HG03175 (cell line): ENCODE data around the gene LUZP1.
"Not testable (repeated sequence)": the region's sequence is repeated elsewhere in the genome, so short reads cannot be mapped to it uniquely, and the experiment has no call there.

Experiments
- ATAC-seq: cut with Tn5 transposase; IDR thresholded peaks from one replicate; pipeline ENCODE4 v1.9.1; 2021; ENCODE audit warnings: mild to moderate bottlenecking, moderate library complexity; ENCODE audit not compliant: unreplicated experiment

The LUZP1 gene

DNA sequence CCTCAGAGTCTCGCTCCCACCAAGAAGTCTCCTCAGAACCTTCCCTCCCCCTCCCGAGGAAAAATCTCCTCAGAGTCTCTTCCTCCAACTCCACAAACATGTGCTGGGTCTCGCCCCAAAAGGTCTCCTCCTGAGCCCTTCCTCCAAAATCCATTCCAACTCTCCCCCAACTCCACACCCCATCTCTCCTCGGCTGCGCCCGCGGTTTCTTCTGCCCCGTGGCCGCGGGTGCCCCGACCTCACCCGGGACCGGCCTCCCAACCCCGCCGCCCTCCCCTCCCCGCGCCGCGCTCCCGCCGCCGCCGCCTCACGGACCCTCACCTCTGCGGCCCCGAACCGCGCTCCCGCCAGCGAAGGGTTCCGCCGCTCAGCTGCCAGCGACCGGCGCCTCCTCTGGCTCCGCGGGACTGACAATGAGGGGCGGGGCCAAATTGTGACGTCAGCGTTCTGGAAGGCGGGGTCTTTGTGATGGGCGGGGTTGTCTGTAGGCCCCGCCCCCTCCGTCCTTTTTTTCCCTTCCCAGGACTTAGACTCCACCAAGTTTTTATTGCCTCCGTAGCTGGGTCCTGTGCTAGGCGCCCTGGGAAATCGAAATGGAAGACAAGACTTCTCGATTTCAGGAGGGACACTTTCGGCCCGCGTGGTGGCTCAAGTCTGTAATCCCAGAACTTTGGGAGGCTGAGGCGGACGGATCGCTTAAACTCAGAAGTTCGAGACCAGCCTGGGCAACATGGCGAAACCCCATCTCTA, at the start of gene LUZP1:
LUZP1 (minus strand) TSS at position 412 of the 750 bp plus-strand sequence.
- peak; percentile 70 for ATAC-seq

DNA sequence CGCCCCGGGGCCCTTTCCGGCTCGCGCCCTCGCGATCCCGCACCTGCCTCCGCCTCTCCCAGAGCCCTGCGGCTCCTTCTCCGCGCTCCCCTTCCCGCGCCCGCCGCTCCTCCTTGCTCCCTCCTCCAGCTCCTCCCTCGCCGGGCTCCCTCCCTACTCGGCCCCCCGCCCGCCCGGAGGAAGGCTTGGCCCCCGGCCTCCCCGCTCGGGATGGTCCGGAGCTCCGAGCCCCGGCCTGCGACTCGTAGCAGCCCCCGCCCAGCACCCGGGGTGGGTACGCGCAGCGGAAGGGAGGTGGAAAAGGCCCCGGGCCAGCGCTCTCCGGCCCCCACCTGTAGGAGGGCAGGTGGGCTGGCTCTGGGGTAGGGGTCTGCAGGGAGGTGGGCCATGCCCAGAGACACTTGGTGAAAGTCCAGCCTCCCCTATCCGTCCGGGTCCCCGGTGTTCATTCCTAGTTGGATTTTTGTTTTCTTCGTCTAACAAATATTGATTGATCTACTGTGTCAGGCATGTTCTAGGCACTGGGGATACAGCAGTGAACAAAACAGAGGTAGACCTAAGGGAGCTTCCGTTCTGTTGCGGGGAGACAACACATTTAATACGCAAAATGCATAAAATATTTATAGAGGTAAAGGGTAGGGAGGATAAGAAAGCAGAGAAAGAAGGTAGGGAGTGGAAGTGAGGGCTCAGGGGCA, 48.9 kb upstream of the LUZP1 start, which contains the start of gene HTR1D:
HTR1D (minus strand) TSS at position 82 of the 695 bp plus-strand sequence. CDS start 23,283 bp downstream, outside the sequence.
- no peak for ATAC-seq

DNA sequence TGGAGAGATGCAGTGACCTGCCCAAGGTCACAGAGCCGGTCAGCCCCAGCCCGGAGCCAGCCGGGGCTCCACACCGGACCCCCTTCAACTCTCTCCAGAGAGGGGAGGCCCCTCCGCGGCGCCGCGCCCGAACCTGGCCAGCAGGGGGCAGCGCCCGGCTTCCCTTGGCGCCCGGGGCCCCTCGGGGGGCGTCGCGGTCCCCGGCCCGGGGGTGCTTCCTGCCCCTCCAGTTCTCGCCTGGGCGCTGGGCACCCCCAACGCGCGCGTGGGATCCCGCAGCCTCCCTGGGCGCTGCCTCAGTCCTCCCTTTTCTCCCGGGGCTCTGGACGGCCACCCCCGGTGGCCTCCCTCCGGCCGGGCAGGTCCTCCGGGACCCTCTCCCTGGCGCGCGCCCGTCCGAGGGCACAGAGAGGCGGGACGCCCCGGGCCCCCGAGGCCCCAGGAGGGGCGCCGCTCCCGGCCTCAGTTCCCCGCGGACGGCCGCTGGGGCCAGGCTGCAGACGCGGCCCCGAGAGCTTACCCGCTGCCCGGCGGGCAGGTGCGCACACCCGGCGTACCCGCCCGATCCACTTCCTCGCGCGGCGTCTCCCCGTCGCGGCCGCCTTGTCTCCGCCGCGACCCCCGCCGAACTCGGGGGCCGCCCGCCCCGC, 48.2 kb upstream of the LUZP1 start:
- no peak for ATAC-seq

DNA sequence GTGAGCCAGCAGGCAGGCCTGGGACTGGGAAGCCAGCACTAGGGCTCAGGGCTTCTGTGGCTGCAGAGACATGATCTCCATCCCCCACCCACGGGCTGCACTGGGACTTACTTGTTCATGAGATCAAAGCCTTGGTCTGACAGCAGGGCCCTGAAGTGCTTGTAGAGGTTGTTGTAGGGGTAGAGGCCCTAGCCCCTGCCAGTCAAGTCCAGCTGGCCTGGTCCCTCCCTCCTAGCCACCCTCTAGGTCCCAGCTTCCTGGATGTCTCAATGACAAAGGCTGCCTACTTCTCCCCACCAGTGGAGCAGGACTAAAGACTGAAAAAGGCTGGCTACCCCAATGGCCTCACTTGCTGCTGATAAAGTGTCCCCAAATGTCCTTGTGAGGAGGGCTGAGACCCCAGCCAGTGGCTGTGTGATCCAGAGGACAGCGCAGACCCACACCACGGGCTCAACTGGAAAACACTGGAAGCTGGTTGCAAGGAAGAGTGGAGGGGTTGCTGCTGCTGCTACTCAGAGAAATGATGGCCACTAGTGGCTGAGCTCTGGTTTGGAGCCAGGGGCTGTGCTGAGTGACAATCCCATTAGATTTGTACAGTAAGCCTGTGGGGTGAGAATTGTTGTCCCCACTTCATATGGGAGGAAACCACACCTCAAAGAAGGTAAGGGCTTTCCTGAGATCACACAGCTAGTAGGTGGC, 47.2 kb upstream of the LUZP1 start:
- ATAC-seq = no peak

DNA sequence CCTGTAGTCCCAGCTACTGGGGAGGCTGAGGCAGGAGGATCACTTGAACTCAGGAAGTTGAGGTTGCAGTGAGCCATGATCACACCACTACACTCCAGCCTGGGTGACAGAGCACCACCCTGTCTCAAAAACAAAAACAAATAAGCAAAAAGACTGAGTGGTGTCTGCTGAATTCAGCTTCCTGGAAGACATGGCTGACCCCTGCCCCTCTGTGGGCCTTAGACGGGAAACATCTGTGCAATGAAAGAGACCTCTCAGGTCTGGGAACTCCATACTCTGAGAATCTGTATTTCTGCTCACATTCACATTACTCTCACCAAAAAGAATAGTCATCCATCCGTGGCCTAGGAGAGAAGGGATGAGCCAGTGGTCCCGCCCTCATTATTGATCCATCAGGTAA, 46.6 kb upstream of the LUZP1 start:
- ATAC-seq = no peak

DNA sequence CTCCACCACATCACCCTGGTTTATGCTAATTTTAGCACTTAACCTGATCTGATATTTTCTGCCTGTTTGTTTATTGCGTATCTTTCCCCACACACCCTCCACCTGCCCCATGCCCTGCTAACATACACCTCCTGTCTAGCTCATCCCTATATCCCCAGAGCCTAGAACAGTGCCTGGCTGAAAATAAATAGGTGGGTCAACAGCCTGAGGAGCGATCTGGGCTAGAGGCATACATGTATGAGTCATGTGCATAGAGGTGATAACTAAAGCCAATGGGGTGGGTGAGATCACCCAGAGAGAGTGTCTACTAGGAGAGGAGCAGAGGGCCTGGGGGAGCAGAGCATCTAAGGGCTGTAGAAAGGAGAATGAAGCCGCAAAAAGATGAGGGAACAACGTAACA, 46.0 kb upstream of the LUZP1 start:
- ATAC-seq = no peak

DNA sequence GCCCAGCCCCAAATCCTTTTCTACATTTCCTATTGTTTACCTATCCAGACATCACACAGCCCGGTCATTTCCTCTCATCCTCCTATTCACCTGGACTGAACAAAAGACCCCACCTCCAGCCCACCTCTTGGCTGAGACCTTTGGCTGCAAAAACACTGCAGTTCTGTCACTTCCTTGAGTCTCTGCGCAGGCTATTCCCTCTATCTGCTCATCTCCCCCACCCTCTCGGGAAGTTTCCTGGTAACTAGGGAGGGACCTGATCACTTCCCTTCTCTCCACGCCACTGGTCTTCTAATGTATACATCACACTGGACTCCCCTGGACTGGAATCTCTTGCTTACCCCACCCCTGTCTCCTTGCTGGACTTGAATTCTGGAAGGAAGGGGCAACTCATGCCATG, 43.3 kb upstream of the LUZP1 start:
- ATAC-seq = no peak

DNA sequence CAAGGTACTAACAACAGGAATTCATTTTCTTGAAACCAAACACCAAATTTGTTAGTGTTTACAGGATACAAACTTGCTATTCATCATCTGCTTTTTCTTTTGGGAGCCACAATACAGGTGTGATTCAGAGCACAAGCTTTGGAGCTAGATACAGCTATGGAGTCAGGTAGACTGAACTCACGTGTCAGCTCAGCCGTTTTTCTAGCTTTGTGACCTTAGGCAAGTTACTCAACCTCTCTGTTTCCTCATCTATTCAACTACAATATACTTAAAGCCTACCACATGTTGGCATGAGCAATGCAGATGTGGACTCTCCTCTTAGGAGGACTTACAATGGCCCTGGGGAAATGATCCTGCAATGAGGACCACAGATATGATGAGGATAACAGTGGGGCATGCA, 42.3 kb upstream of the LUZP1 start:
- ATAC-seq = no peak

DNA sequence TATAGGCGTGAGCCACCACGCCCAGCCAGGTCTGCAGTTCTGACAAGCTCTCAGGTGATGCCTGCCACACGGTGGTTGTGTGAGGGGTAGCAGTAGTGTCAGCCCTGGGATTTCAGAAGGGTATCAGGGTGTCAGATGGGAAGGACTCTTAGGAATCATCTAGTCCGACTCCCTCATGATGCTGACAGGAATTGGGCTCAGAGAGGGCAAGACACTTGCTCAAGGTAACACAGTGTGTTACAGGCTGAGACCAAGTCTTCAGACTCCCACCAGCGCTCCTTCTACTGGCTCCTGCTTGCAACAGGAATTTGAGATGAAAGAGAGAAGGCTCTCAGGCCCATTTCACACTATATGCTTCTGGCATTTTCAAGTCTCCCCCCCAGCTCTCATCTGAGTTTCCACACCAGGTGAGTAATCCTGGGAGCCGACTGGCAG, 41.7 kb upstream of the LUZP1 start:
- no peak for ATAC-seq

DNA sequence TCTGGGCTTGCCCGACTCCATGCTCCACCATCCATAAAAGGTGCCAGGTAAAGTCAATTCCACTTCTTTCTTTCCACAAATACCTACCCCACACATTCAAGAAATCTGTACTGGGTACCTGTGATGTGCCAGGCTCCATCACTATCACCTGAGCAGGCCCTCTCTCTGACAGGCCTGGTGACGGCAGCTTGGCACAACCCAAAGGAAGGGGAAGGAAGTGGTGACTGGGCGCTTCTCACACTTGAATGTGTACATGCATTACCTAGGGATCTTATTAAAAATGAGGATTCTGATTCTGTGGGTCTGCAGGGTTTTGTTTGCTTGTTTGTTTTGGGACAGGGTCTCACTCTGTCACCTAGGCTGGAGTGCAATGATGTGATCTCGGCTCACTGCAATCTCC, 41.1 kb upstream of the LUZP1 start:
- no peak for ATAC-seq

DNA sequence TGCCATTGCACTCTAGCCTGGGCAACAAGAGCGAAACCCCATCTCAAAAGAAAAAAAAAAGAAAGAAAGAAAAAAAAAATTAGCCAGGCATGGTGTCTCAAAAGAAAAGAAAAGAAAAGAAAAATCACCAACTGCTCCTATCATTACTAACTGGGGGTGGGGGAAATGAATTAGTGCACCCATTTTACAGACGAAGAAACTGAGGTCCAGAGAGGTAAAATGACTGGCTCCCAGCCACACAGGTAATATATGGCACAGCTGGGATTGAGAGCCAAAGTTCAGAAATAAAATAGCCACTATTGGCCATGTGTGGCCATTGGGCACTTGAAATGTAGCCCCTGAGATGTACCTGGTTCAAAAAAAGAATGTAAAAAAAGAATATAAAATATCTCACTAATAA, 39.9 kb upstream of the LUZP1 start:
- ATAC-seq = no peak

DNA sequence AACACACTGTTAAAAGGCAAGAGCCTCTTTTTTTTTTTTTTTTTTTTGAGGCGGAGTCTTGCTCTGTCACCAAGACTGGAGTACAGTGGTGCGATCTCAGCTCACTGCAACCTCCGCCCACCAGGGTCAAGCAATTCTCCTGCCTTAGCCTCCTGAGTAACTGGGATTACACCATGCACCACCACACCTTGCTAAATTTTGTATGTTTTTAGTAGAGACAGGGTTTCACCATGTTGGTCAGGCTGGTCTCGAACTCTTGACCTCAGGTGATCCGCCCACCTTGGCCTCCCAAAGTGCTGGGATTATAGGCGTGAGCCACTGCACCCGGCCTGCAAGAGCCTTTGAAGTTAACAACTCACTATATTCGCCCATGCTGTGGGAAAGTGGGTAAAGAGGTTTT, 39.1 kb upstream of the LUZP1 start:
- ATAC-seq = not testable (repeated sequence)

DNA sequence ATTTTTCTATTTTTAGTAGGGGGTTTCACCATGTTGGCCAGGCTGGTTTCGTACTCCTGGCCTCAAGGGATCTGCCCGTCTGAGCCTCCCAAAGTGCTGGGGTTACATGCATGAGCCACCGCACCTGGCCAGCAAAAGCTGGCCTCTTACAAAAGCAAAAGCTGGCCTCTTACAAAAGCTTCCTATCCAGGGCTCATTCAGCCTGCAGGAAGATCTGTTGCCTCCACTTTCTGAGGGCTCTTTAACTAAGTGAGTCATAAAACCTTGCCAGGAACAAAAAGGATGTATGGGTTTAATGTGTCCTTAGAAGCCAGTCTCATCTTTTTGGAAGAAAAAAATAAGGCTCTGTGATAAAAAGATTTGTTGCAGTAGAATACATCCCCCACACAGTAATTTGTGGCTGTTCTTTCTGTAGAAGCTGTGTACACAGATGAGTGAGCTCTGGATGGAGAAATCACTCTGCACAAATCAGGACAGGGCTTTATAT, 33.6 kb upstream of the LUZP1 start:
- ATAC-seq = no peak

DNA sequence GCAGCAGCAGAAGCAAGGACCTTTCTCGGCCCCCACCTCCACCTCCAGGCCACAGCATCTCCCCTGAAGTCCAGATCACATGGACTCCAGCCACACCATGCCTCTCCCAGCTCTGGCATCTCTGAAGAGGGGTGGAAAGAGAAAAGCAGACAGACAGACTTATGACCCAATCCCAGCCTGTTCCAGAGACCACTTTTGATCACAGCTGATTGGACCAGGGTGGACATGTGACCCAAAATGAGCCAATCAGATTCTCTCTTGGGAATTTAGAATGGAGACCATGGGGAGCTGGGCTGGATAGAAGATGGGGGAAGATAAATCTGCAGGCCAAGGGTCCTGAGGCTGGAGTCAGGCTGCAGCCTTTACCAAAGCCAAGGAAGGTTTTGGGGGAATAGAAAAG, 32.2 kb upstream of the LUZP1 start:
- ATAC-seq = no peak

DNA sequence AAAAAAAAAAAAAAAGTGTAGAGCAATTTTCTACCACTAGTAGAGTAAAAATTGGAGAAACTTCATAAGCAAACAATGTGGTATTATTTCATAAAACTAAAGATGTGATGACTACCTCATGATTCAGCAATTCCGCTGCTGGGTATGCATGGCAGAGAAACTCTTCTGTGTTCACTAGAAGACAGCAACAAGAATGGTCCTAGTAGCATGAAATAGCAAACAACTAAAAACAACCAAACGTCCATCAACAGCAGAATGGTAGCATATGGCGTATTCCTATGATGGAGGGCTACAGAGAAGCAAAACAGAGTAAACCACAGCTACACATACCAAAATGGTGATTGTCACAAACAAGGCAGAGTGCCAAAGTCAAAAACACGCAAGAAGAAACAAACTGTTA, 29.7 kb upstream of the LUZP1 start:
- no peak for ATAC-seq

DNA sequence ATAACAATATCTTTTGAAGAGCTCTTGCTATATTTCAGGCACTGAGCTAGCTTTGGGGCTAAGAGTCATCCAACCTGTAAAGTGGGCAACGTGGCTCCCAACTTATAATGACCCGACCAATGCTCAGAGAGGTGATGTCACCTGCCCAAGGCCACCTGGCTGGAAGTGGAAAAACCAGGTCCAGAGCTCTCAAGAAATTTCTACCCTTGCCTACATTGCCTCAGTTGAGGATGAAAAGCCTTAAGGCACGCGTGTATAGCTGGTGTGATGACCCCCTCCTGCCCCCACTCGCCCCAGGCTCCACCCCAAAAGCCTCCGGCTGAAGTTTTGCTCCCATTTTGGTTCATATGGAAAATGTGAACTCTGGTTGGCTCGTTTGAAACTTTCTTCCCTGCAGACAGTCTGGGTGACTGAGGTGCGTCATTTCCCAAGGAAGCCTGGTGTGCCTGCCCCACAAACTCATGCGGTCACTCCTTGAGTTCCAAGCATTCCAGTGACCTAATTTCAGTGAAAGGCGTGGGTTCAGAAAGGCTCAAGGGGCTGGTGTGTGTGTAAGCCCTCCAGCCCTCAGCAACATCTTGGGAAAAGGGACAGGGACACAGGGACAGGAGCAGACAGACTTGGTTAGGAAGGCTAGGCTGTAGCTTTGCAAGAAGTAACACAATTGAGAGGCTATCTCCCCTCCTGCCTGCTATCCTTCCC, 28.1 kb upstream of the LUZP1 start:
- ATAC-seq = no peak

DNA sequence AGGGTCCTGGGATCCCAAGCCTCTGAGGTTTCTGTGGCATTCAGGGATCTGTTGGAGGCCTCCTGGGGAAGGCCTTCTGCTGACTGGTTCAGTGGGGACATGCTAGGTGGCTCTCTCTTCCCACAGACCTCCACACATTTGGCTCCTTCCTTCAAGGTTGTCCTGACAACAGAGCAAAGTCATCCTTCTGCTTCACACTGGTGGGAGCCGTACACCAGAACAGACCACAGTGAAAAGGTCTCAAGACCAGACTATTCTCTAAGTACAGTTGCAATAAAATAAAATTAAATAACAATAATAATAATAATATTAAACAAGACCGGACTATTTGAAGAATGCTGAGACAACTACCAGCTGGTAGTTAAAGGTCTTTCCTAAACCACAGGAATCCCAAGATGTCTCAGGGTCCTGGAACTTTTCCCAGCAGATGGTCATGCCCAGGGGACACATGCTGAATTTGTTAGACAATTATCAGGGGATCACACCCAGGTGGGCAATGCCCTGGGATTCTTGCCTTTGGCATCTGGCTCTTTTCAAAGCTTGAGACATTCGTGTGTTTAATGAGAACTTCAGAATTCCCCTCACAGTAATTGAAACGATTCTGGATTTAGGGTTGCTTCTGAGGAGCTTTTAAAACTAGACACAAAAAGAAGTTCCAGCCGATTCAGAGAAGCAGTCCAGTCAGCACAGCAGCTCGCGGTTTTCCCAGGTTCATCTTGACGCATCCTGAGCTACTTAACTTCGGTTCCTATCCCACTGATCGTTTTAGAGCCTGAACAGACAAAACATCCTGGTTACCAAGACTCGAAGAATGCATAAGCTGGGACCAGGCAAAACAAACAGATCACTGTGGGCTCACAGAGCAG, 25.7 kb upstream of the LUZP1 start:
- ATAC-seq = no peak

DNA sequence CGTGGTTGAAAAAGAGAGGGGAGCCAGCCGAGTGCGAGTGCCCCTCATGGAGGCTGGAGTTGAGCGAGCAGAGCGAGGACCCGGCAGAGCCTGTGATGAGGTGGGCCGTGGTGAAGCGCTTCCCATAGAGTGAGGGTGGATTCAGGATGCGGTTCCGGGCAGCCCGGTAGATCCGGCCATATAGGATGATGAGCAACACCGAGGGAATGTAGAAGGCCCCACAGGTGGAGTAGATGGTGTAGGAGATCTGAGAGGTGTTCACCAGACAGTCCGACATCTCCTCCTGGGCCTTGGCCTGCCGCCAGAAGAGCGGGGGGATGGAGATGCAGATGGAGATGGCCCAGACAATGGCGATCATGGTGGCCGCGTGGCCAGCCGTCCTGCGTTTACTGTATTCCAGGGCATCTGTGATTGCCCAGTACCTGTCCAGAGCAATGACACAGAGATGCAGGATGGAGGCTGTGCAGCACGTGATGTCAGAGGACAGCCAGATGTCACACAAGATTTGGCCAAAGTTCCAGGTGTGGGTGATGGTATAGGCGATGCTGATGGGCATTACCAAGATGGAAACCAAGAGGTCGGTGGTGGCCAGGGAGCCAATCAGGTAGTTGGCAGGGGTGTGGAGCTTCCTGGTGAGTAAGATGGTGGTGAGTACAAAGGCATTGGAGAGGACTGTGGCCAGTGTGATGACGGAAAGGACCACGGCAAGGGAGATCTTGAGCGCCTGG, 24.9 kb upstream of the LUZP1 start:
- no peak for ATAC-seq

DNA sequence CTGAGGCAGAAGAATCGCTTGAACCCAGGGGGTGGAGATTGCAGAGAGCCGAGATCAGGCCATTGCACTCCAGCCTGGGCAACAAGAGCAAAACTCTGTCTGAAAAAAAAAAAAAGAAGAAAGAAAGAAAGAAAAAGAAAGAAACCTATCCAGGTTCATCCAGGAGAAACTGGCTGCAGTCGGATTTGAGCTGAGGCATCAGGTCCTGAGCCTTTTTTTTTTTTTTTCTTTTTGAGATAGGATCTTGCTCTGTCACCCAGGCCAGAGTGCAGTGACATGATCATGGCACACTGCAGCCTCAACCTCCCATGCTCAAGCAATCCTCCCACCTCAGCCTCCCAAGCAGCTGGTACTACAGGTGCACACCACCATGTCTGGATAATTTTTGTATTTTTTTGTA, 22.5 kb upstream of the LUZP1 start:
- ATAC-seq = no peak
